Neural cell (in vitro differentiated cells): Measurements from ENCODE around the gene FBLN2. TPM values are rescaled to one million over a fixed set of nuclear protein-coding genes. Genes with fewer than 3 reads are reported as not detected.

Source experiments
- H2AFZ ChIP-seq: fragments of 200-600, 300-800 bp; sonication (generic), shearing (Covaris generic); 2 replicates; pipeline ENCODE4 v1.6.0; 2014; ENCODE audit warnings: low read depth, mild to moderate bottlenecking, antibody characterized with exemption, low read length, moderate library complexity
- H3F3A ChIP-seq: fragments of 200-600 bp; shearing (Covaris generic); 2 replicates; pipeline ENCODE4 v1.6.1; 2016; ENCODE audit warnings: mild to moderate bottlenecking, moderate library complexity, mixed read lengths, antibody characterized with exemption, low read length; ENCODE audit not compliant: insufficient read depth, poor library complexity, severe bottlenecking
- H3K27ac ChIP-seq: fragments of 200-600, 300-800 bp; sonication (generic), shearing (Covaris generic); 2 replicates; pipeline ENCODE4 v1.5.1; 2014; ENCODE audit warnings: mild to moderate bottlenecking, low read length, moderate library complexity
- H3K27me3 ChIP-seq: fragments of 300-800, 200-600 bp; sonication (generic), shearing (Covaris generic); 2 replicates; pipeline ENCODE4 v1.6.0; 2014; ENCODE audit warnings: mild to moderate bottlenecking, low read depth, low read length, moderate library complexity; ENCODE audit not compliant: insufficient read depth
- H3K36me3 ChIP-seq: fragments of 300-800, 200-600 bp; sonication (generic), shearing (Covaris generic); 2 replicates; pipeline ENCODE4 v1.5.1; 2014; ENCODE audit warnings: mild to moderate bottlenecking, antibody characterized with exemption, low read length, moderate library complexity; ENCODE audit not compliant: insufficient read depth
- H3K4me2 ChIP-seq: fragments of 300-800, 200-600 bp; sonication (generic), shearing (Covaris generic); 2 replicates; pipeline ENCODE4 v1.6.0; 2014; ENCODE audit warnings: mild to moderate bottlenecking, low read length
- H3K4me3 ChIP-seq: fragments of 300-800, 200-600 bp; sonication (generic), shearing (Covaris generic); 2 replicates; pipeline ENCODE4 v1.5.1; 2014; ENCODE audit warnings: mild to moderate bottlenecking, low read length, moderate library complexity
- H3K79me2 ChIP-seq: fragments of 200-600 bp; shearing (Covaris generic); replicated peaks from 2 replicates; pipeline ENCODE4 v1.6.0; 2014; ENCODE audit warnings: mild to moderate bottlenecking, low read length, moderate library complexity; ENCODE audit not compliant: insufficient read depth
- H3K9ac ChIP-seq: fragments of 300-800, 200-600 bp; sonication (generic), shearing (Covaris generic); 2 replicates; pipeline ENCODE4 v1.6.1; 2016; ENCODE audit warnings: mild to moderate bottlenecking, low read length, mixed read lengths
- H3K9me2 ChIP-seq: fragments of 200-600 bp; shearing (Covaris generic); 2 replicates; pipeline ENCODE4 v1.6.1; 2016; ENCODE audit warnings: mild to moderate bottlenecking, low read length, mixed read lengths; ENCODE audit not compliant: insufficient read depth
- H3K9me3 ChIP-seq: fragments of 200-600, 300-800 bp; sonication (generic), shearing (Covaris generic); 2 replicates; pipeline ENCODE4 v1.6.1; 2016; ENCODE audit warnings: mild to moderate bottlenecking, mixed run types, low read length, moderate library complexity, mixed read lengths
- H4K20me1 ChIP-seq: fragments of 200-600 bp; shearing (Covaris generic); 2 replicates; pipeline ENCODE4 v1.6.1; 2016; ENCODE audit warnings: mild to moderate bottlenecking, mixed run types; ENCODE audit not compliant: insufficient read depth
- EP300 ChIP-seq: fragments of 450-650 bp; conservative IDR thresholded peaks from 2 replicates; pipeline ENCODE4 v1.6.1; 2014; ENCODE audit warnings: antibody characterized with exemption, mild to moderate bottlenecking, moderate library complexity; ENCODE audit not compliant: poor library complexity, severe bottlenecking
- EZH2 ChIP-seq: fragments of 200-600, 300-800 bp; shearing (Covaris generic), sonication (generic); IDR thresholded peaks from 2 replicates; pipeline ENCODE4 v1.6.1; 2014; ENCODE audit warnings: antibody characterized with exemption, low read length, borderline replicate concordance, mild to moderate bottlenecking; ENCODE audit not compliant: insufficient read depth, poor library complexity, severe bottlenecking
- MXI1 ChIP-seq: fragments of 450-650 bp; conservative IDR thresholded peaks from 2 replicates; pipeline ENCODE4 v1.6.1; 2014; ENCODE audit warnings: antibody characterized with exemption, mild to moderate bottlenecking; ENCODE audit not compliant: poor library complexity, severe bottlenecking
- POLR2AphosphoS5 ChIP-seq: IDR thresholded peaks from 2 replicates; pipeline ENCODE4 v1.6.1; 2012
- RAD21 ChIP-seq: fragments of 450-650 bp; conservative IDR thresholded peaks from 2 replicates; pipeline ENCODE4 v1.6.1; 2014; ENCODE audit warnings: antibody characterized with exemption, mild to moderate bottlenecking, moderate library complexity
- REST ChIP-seq: IDR thresholded peaks from 2 replicates; pipeline ENCODE4 v1.6.1; 2012; ENCODE audit warnings: borderline replicate concordance
- SMC3 ChIP-seq: fragments of 450-650 bp; conservative IDR thresholded peaks from 2 replicates; pipeline ENCODE4 v1.6.1; 2014; ENCODE audit warnings: antibody characterized with exemption, mild to moderate bottlenecking, moderate library complexity; ENCODE audit not compliant: poor library complexity
- TAF1 ChIP-seq: IDR thresholded peaks from 2 replicates; pipeline ENCODE4 v1.6.1; 2012; ENCODE audit warnings: low read depth
- polyA plus RNA-seq: library from polyadenylated mRNA; depleted of rRNA; stranded (reverse); fragments of >200 nt; gene quantifications from 2 replicates; pipeline ENCODE4 v1.2.3, GENCODE V29; 2014
- TF ChIP-seq, protein P1 (sequence below): fragments of 450-650 bp; IDR thresholded peaks from 2 replicates; pipeline ENCODE4 v1.5.1; 2014; ENCODE audit warnings: antibody characterized with exemption, mild to moderate bottlenecking, moderate library complexity; ENCODE audit not compliant: poor library complexity, severe bottlenecking

The FBLN2 gene
- polyA plus RNA-seq, 1 donor from 2014 or later = 0.37 TPM

- TF ChIP-seq RAD21 (no peak), EZH2 (no peak), REST (no peak), EP300 (no peak), POLR2AphosphoS5 (no peak), SMC3 (no peak), TAF1 (no peak), MXI1 (no peak)
- TF ChIP-seq, protein P1, sequence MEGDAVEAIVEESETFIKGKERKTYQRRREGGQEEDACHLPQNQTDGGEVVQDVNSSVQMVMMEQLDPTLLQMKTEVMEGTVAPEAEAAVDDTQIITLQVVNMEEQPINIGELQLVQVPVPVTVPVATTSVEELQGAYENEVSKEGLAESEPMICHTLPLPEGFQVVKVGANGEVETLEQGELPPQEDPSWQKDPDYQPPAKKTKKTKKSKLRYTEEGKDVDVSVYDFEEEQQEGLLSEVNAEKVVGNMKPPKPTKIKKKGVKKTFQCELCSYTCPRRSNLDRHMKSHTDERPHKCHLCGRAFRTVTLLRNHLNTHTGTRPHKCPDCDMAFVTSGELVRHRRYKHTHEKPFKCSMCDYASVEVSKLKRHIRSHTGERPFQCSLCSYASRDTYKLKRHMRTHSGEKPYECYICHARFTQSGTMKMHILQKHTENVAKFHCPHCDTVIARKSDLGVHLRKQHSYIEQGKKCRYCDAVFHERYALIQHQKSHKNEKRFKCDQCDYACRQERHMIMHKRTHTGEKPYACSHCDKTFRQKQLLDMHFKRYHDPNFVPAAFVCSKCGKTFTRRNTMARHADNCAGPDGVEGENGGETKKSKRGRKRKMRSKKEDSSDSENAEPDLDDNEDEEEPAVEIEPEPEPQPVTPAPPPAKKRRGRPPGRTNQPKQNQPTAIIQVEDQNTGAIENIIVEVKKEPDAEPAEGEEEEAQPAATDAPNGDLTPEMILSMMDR = no peak
- H3K9ac ChIP-seq = no peak overlapping the region
- no peaks in the 10 kb centered on the region for H3K79me2 ChIP-seq
- no peaks in the 10 kb centered on the region for H3K36me3 ChIP-seq
- peaks cover 18% of the 10 kb centered on the region for H3K27me3 ChIP-seq
- H3K9me3 ChIP-seq = no peaks in the 10 kb centered on the region
- no peaks in the 10 kb centered on the region for H3K9me2 ChIP-seq
- H3F3A ChIP-seq = no peaks in the 10 kb centered on the region
- H3K27ac ChIP-seq = no peak overlapping the region
- H3K4me2 ChIP-seq = no peak overlapping the region
- no peaks in the 10 kb centered on the region for H4K20me1 ChIP-seq
- no peak overlapping the region for H2AFZ ChIP-seq
- H3K4me3 ChIP-seq = no peak overlapping the region
Observed at GRCh38 chr3:13552857-13553652, 4.1 kb downstream of the FBLN2 start.

- TF ChIP-seq EZH2 (no peak), SMC3 (no peak), REST (no peak), POLR2AphosphoS5 (no peak), RAD21 (no peak), EP300 (no peak), MXI1 (no peak), TAF1 (no peak)
- TF ChIP-seq, protein P1 = no peak
Observed at GRCh38 chr3:13553686-13554085, 4.8 kb downstream of the FBLN2 start.

More at GRCh38 chr3:13553686-13554085, 4.8 kb downstream of the FBLN2 start:
- Histone ChIP-seq H3K36me3 (no peaks in the 10 kb centered on the region), H3K9me2 (no peaks in the 10 kb centered on the region), H3K4me2 (no peak overlapping the region), H3F3A (no peaks in the 10 kb centered on the region), H3K9ac (no peak overlapping the region), H3K4me3 (no peak overlapping the region), H4K20me1 (no peaks in the 10 kb centered on the region), H3K79me2 (no peaks in the 10 kb centered on the region), H3K9me3 (no peaks in the 10 kb centered on the region), H3K27me3 (peaks cover 12% of the 10 kb centered on the region), H2AFZ (no peak overlapping the region), H3K27ac (no peak overlapping the region)
